H1 (cell line): ENCODE results near the gene ESYT2. TPM values are rescaled to one million over a fixed set of nuclear protein-coding genes. Genes with fewer than 3 reads are reported as not detected.

Experiments
- CTCF ChIA-PET: fragments of 300-600 bp; sonication (Branson Sonifier 250); formaldehyde crosslinking; loops from one replicate; lab custom pipeline; 2021; ENCODE audit not compliant: partially characterized antibody; lab: Charles Lee
- POLR2A ChIA-PET: fragments of 300-600 bp; sonication (Branson Sonifier 250); formaldehyde crosslinking; loops from one replicate; lab custom pipeline; 2021; ENCODE audit warnings: inconsistent platforms; ENCODE audit not compliant: partially characterized antibody; lab: Charles Lee
- DNase-seq, 2 experiments: peaks; one replicate each; pipeline versions ENCODE4 v3.0.0 to v3.0.0-alpha.2; 2010 to 2022; ENCODE audit warnings: low spot score in 2 of 2, low read depth in 1 of 2, mixed read lengths in 1 of 2
- FAIRE-seq: peaks from 2 replicates; lab custom pipeline; 2011; peaks lifted over from hg19 to GRCh38; lab: Jason Lieb, UNC
- H2AFZ ChIP-seq: 2 replicates; pipeline ENCODE4 v1.8.1; 2012; ENCODE audit warnings: low read length, inconsistent platforms
- H2AK5ac ChIP-seq: 2 replicates; pipeline ENCODE4 v1.6.1; 2013; ENCODE audit warnings: low read depth, low read length
- H2BK120ac ChIP-seq: replicated peaks from 2 replicates; pipeline ENCODE3; 2013; ENCODE audit warnings: low read depth, low read length, inconsistent platforms
- H2BK12ac ChIP-seq: 2 replicates; pipeline ENCODE4 v1.6.1; 2013; ENCODE audit warnings: low read depth, low read length
- H2BK15ac ChIP-seq: 2 replicates; pipeline ENCODE4 v1.6.1; 2013; ENCODE audit warnings: low read length
- H2BK20ac ChIP-seq: 2 replicates; pipeline ENCODE4 v1.6.1; 2013; ENCODE audit warnings: low read length
- H2BK5ac ChIP-seq: 2 replicates; pipeline ENCODE4 v1.6.1; 2013; ENCODE audit warnings: low read depth, low read length
- H3K14ac ChIP-seq: 2 replicates; pipeline ENCODE4 v1.6.1; 2013; ENCODE audit warnings: inconsistent platforms; ENCODE audit not compliant: insufficient read length
- H3K18ac ChIP-seq: 2 replicates; pipeline ENCODE4 v1.6.1; 2013; ENCODE audit warnings: low read length; ENCODE audit errors: extremely low read depth
- H3K23ac ChIP-seq: 2 replicates; pipeline ENCODE4 v1.6.1; 2013; ENCODE audit warnings: inconsistent platforms; ENCODE audit not compliant: insufficient read length
- H3K23me2 ChIP-seq: 2 replicates; pipeline ENCODE4 v1.6.1; 2013; ENCODE audit warnings: low read depth, low read length
- H3K27ac ChIP-seq: 2 replicates; pipeline ENCODE4 v1.6.1; 2011; ENCODE audit warnings: low read depth, low read length, inconsistent platforms
- H3K27me3 ChIP-seq, 4 experiments: replicated peaks in 1 of 4; 1 replicate in 1 of 4; 2 replicates in 3 of 4; pipeline versions ENCODE4 v1.6.1 to v1.8.1; 2011 to 2013; ENCODE audit warnings: low read length in 3 of 4, mild to moderate bottlenecking in 3 of 4, inconsistent platforms in 2 of 4, mixed read lengths in 2 of 4, moderate library complexity in 1 of 4; ENCODE audit not compliant: control insufficient read depth in 3 of 4, insufficient read depth in 3 of 4; ENCODE audit errors: extremely low read depth in 1 of 4
- H3K36me3 ChIP-seq, 4 experiments: 2 replicates each; pipeline versions ENCODE4 v1.6.1 to v1.8.1; 2011 to 2013; ENCODE audit warnings: mild to moderate bottlenecking in 4 of 4, low read length in 3 of 4, moderate library complexity in 2 of 4, control low read depth in 1 of 4, inconsistent platforms in 1 of 4; ENCODE audit not compliant: insufficient read depth in 4 of 4, control insufficient read depth in 2 of 4
- H3K4ac ChIP-seq: replicated peaks from 2 replicates; pipeline ENCODE3; 2013; ENCODE audit warnings: low read length, low read depth, mixed read lengths, inconsistent platforms; ENCODE audit not compliant: insufficient read length
- H3K4me1 ChIP-seq, 4 experiments: replicated peaks in 1 of 4; 1 replicate in 1 of 4; 2 replicates in 3 of 4; pipeline versions ENCODE4 v1.6.1 to v1.8.1; 2011 to 2013; ENCODE audit warnings: low read length in 3 of 4, inconsistent platforms in 2 of 4, mixed read lengths in 1 of 4; ENCODE audit not compliant: insufficient read depth in 4 of 4, control insufficient read depth in 3 of 4
- H3K4me2 ChIP-seq, 2 experiments: 2 replicates each; pipeline versions ENCODE4 v1.6.1 to v1.8.1; 2011 to 2013; ENCODE audit warnings: low read depth in 2 of 2, low read length in 2 of 2, control low read depth in 1 of 2, inconsistent platforms in 1 of 2, mild to moderate bottlenecking in 1 of 2; ENCODE audit not compliant: insufficient read depth in 1 of 2
- H3K4me3 ChIP-seq, 4 experiments: fragments of 200-600, 300-600 bp in 1 of 4; sonication (generic), shearing (Covaris generic), sonication (Bioruptor Twin) in 1 of 4; 2 replicates each; pipeline versions ENCODE4 v1.5.1 to v1.8.1; 2011 to 2016; ENCODE audit warnings: low read length in 4 of 4, low read depth in 3 of 4, control low read depth in 2 of 4, inconsistent platforms in 2 of 4, mild to moderate bottlenecking in 2 of 4, mixed read lengths in 1 of 4, moderate library complexity in 1 of 4; ENCODE audit not compliant: insufficient read depth in 2 of 4; ENCODE audit errors: extremely low read depth in 1 of 4
- H3K56ac ChIP-seq: replicated peaks from 2 replicates; pipeline ENCODE3; 2013; ENCODE audit warnings: low read depth, mild to moderate bottlenecking, mixed read lengths, low read length, inconsistent platforms; ENCODE audit not compliant: insufficient read length
- H3K79me1 ChIP-seq: 2 replicates; pipeline ENCODE4 v1.6.1; 2013; ENCODE audit warnings: low read depth, low read length, control low read depth
- H3K79me2 ChIP-seq, 2 experiments: 2 replicates each; pipeline versions ENCODE4 v1.6.1 to v1.8.1; 2012 to 2013; ENCODE audit warnings: low read length in 2 of 2, mild to moderate bottlenecking in 2 of 2, inconsistent platforms in 1 of 2; ENCODE audit not compliant: insufficient read depth in 2 of 2, control insufficient read depth in 1 of 2
- H3K9ac ChIP-seq, 4 experiments: replicated peaks in 1 of 4; 1 replicate in 1 of 4; 2 replicates in 3 of 4; pipeline versions ENCODE4 v1.6.1 to v1.8.1; 2011 to 2013; ENCODE audit warnings: low read depth in 3 of 4, low read length in 3 of 4, control low read depth in 2 of 4, mild to moderate bottlenecking in 2 of 4, moderate library complexity in 2 of 4, inconsistent platforms in 1 of 4; ENCODE audit errors: extremely low read depth in 1 of 4
- H3K9me3 ChIP-seq, 2 experiments: 2 replicates each; pipeline versions ENCODE4 v1.6.1 to v1.8.1; 2012 to 2013; ENCODE audit warnings: mild to moderate bottlenecking in 2 of 2, moderate library complexity in 2 of 2, control low read depth in 1 of 2, inconsistent platforms in 1 of 2, low read depth in 1 of 2, low read length in 1 of 2, mixed read lengths in 1 of 2; ENCODE audit not compliant: insufficient read depth in 2 of 2
- H4K20me1 ChIP-seq, 2 experiments: replicated peaks in 1 of 2; 2 replicates each; pipeline versions ENCODE3 to v1.8.1; 2011 to 2013; ENCODE audit warnings: inconsistent platforms in 2 of 2, low read length in 2 of 2, mild to moderate bottlenecking in 1 of 2; ENCODE audit not compliant: insufficient read depth in 2 of 2, control insufficient read depth in 1 of 2
- H4K5ac ChIP-seq: 2 replicates; pipeline ENCODE4 v1.6.1; 2013; ENCODE audit warnings: low read length, low read depth, mixed read lengths, inconsistent platforms; ENCODE audit not compliant: insufficient read length
- H4K8ac ChIP-seq: 2 replicates; pipeline ENCODE4 v1.8.0; 2013; ENCODE audit warnings: mild to moderate bottlenecking, moderate library complexity, low read length, inconsistent platforms; ENCODE audit not compliant: insufficient read depth; ENCODE audit errors: extremely low read depth
- H4K91ac ChIP-seq: replicated peaks from 2 replicates; pipeline ENCODE3; 2013; ENCODE audit warnings: low read length, mixed read lengths, inconsistent platforms; ENCODE audit not compliant: insufficient read length
- ATF3 ChIP-seq: IDR thresholded peaks from 2 replicates; pipeline ENCODE4 v1.6.1; 2011; ENCODE audit warnings: low read depth, mild to moderate bottlenecking, low read length; ENCODE audit not compliant: insufficient read depth
- BCL11A ChIP-seq, 2 experiments: IDR thresholded peaks; one replicate each; pipeline ENCODE4 v1.6.1; 2011; ENCODE audit warnings: low read depth in 2 of 2, low read length in 2 of 2, mild to moderate bottlenecking in 2 of 2
- CHD1 ChIP-seq: IDR thresholded peaks from 2 replicates; pipeline ENCODE4 v1.6.1; 2012; ENCODE audit warnings: low read depth, low read length, improper control_type of control experiment
- CTBP2 ChIP-seq: IDR thresholded peaks from 2 replicates; pipeline ENCODE4 v1.7.0; 2011; ENCODE audit warnings: borderline replicate concordance, mild to moderate bottlenecking, moderate library complexity, mixed read lengths, low read length; ENCODE audit not compliant: insufficient read depth, insufficient read length
- CTCF ChIP-seq, 3 experiments: IDR thresholded peaks; 1 replicate in 2 of 3; 2 replicates in 1 of 3; pipeline versions ENCODE4 v1.5.1 to v1.6.1; 2011; ENCODE audit warnings: low read length in 3 of 3, mild to moderate bottlenecking in 3 of 3, inconsistent platforms in 2 of 3, low read depth in 1 of 3, moderate library complexity in 1 of 3; ENCODE audit not compliant: insufficient read depth in 1 of 3; ENCODE audit errors: control extremely low read depth in 1 of 3
- HDAC2 ChIP-seq, 2 experiments: fragments of 300-600 bp in 1 of 2; sonication (generic) in 1 of 2; IDR thresholded peaks; 2 replicates each; pipeline ENCODE4 v1.6.1; 2011 to 2012; ENCODE audit warnings: low read depth in 2 of 2, low read length in 2 of 2, mild to moderate bottlenecking in 2 of 2, moderate library complexity in 2 of 2, borderline replicate concordance in 1 of 2, inconsistent platforms in 1 of 2
- SIN3A ChIP-seq, 2 experiments: IDR thresholded peaks in 1 of 2; conservative IDR thresholded peaks in 1 of 2; 2 replicates each; pipeline ENCODE4 v1.6.1; 2011 to 2012; ENCODE audit warnings: low read length in 2 of 2, improper control_type of control experiment in 1 of 2, low read depth in 1 of 2, mild to moderate bottlenecking in 1 of 2
- SUZ12 ChIP-seq: fragments of 200-600 bp; sonication (generic); IDR thresholded peaks from 2 replicates; pipeline ENCODE4 v1.6.1; 2012; ENCODE audit warnings: mild to moderate bottlenecking, inconsistent platforms, low read length, moderate library complexity, mixed read lengths
- WGBS, 2 experiments: shearing (Covaris generic) in 1 of 2; methylation state at CpG; one replicate each; pipeline versions ENCODE4 v1.1.6 to v1.1.7; 2013 to 2015; ENCODE audit warnings: low lambda C conversion rate in 2 of 2, mixed read lengths in 2 of 2, inconsistent platforms in 1 of 2, low coverage in 1 of 2, missing lambda C conversion rate in 1 of 2; ENCODE audit not compliant: insufficient replicate concordance in 2 of 2, insufficient coverage in 1 of 2, insufficient read length in 1 of 2; ENCODE audit errors: extremely low coverage in 1 of 2, missing lambda C conversion rate in 1 of 2; 5-methylcytosine and 5-hydroxymethylcytosine counted together
- polyA plus RNA-seq, 7 experiments: library from polyadenylated mRNA; depleted of rRNA in 3 of 7; stranded (reverse) in 5 of 7; unstranded in 2 of 7; fragments of >200 nt in 5 of 7; fragments of 200-250 nt in 2 of 7; gene quantifications; 1 replicate in 5 of 7; 2 replicates in 1 of 7; 4 replicates in 1 of 7; pipeline versions ENCODE4 v1.2.1 to v1.2.3, GENCODE V29; 2011 to 2013; ENCODE audit warnings: missing spikeins in 2 of 7, mixed read lengths in 2 of 7
- total RNA-seq: library from RNA; stranded (reverse); fragmentation: NEBNext Ultra II Directional; extraction: Animal tissue kit (Norgen Biotek cat#: 25700); gene quantifications from 2 replicates; pipeline ENCODE4 v1.2.1, GENCODE V29; 2021

ESYT2 gene
- total and polyA plus RNA-seq, 2 of the 8 experiments (the other 6 are each of a cell fraction or from before 2014, with no cell fraction given), result 27.0 to 37.5 TPM

DNA sequence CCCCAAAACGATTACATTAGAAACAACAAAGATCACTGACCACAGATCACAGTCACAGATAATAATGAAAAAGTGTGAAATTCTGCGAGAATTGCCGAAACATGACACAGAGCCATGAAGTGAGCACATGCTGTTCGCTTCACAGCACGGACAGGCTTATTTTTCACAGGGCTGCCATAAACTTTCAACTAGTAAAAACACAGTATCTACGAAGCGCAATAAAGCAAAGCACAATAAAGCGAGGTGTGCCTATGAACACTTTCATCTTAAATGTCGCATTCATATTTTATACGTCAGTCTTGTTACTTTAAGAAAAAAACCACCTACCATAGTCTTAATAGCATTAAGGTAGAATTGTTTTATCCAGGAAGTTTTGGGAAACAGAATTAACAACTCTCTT is 51.5 kb downstream of the ESYT2 start:
- WGBS, 2 experiments, result 88% methylated on average over 10 of the region's 10 CpGs; no CpG with 5 or more reads in 1 of the 2 experiments
- no peak overlapping the region for H4K8ac ChIP-seq
- H4K91ac ChIP-seq, result no peak overlapping the region
- no peak overlapping the region for H3K18ac ChIP-seq
- H2AFZ ChIP-seq, result no peak overlapping the region
- H2BK120ac ChIP-seq, result no peak overlapping the region
- no peak overlapping the region for H2BK15ac ChIP-seq
- H3K4ac ChIP-seq, result no peak overlapping the region
- no peak for FAIRE-seq
- H4K20me1 ChIP-seq, result peaks cover 0 to 4% of the 10 kb centered on the region in 2 experiments
- no peak overlapping the region for H2BK20ac ChIP-seq
- H3K4me2 ChIP-seq, result no peak overlapping the region
- H2AK5ac ChIP-seq, result no peak overlapping the region
- no peak overlapping the region for H4K5ac ChIP-seq
- POLR2A ChIA-PET, result no interaction called here
- H3K4me3 ChIP-seq, result no peak overlapping the region
- H3K56ac ChIP-seq, result no peak overlapping the region
- no peaks in the 10 kb centered on the region; the same call in 1 of the 2 replicates for H3K23me2 ChIP-seq
- no peak overlapping the region for H3K9ac ChIP-seq
- H3K36me3 ChIP-seq, result peaks cover 3 to 28% (median 23%) of the 10 kb centered on the region in 4 experiments; a peak in 7 of 8 replicates
- H3K23ac ChIP-seq, result no peak overlapping the region
- no peaks in the 10 kb centered on the region for H3K27me3 ChIP-seq
- no peak for DNase-seq
- peaks cover 12 to 17% of the 10 kb centered on the region in 2 experiments for H3K9me3 ChIP-seq
- H2BK5ac ChIP-seq, result no peak overlapping the region
- H3K79me2 ChIP-seq, result no peaks in the 10 kb centered on the region
- CTCF ChIA-PET, result no interaction called here
- H3K79me1 ChIP-seq, result no peaks in the 10 kb centered on the region; the same call in 1 of the 2 replicates
- no peak overlapping the region for H2BK12ac ChIP-seq
- no peaks in the 10 kb centered on the region for H3K4me1 ChIP-seq
- no peak overlapping the region for H3K27ac ChIP-seq
- H3K14ac ChIP-seq, result no peak overlapping the region
- no peak for TF ChIP-seq CHD1
- no peak for TF ChIP-seq CTBP2
- TF ChIP-seq CTCF (IDR thresholded peaks at IDR 0.05; ENCODE audit: control extremely low read depth in 1 of 3, insufficient read depth in 1 of 3, low read depth in 1 of 3, low read length in 3 of 3), result no peak
- no peak for TF ChIP-seq ATF3
- no peak for TF ChIP-seq SUZ12
- no peak for TF ChIP-seq BCL11A (IDR thresholded peaks at IDR 0.05; ENCODE audit: low read depth in 2 of 2, low read length in 2 of 2)
- no peak for TF ChIP-seq SIN3A (conservative IDR thresholded peaks at IDR 0.05 in 1 of 2, IDR thresholded peaks at IDR 0.05 in 1 of 2; ENCODE audit: low read depth in 1 of 2, low read length in 2 of 2)
- no peak for TF ChIP-seq HDAC2 (IDR thresholded peaks at IDR 0.05; ENCODE audit: borderline replicate concordance in 1 of 2, low read depth in 2 of 2, low read length in 2 of 2)
